Left lung (tissue), 10 donors: ENCODE results near the gene MFGE8. TPM values are rescaled to one million over a fixed set of nuclear protein-coding genes. Genes with fewer than 3 reads are reported as not detected.

Source experiments
- ATAC-seq: fragments of 200-7000 bp; cut with Tn5 transposase; one replicate; pipeline ENCODE4 v1.9.1; 2020; ENCODE audit warnings: moderate library complexity
- DNase-seq, 4 donors: peaks; one replicate each; pipeline ENCODE4 v3.0.0-alpha.2; 2013 to 2020
- H3K27ac ChIP-seq, 2 donors: fragments of 200-600 bp; sonication (generic) in 1 of 2; one replicate each; pipeline versions ENCODE4 v1.5.0 to v1.8.0; 2020 to 2021
- H3K27me3 ChIP-seq, 2 donors: fragments of 200-600 bp; sonication (generic) in 1 of 2; one replicate each; pipeline versions ENCODE4 v1.5.0 to v1.8.0; 2020 to 2021
- H3K36me3 ChIP-seq, 2 donors: fragments of 200-600 bp; sonication (generic) in 1 of 2; one replicate each; pipeline versions ENCODE4 v1.5.0 to v1.8.0; 2020 to 2021
- H3K4me1 ChIP-seq, 2 donors: fragments of 200-600 bp; one replicate each; pipeline ENCODE4 v1.8.0; 2021
- H3K4me3 ChIP-seq, 2 donors: fragments of 200-600 bp; sonication (generic) in 1 of 2; one replicate each; pipeline versions ENCODE4 v1.5.0 to v1.8.0; 2020 to 2021; ENCODE audit warnings: mild to moderate bottlenecking in 1 of 2
- H3K9me3 ChIP-seq, 2 donors: fragments of 200-600 bp; sonication (generic) in 1 of 2; one replicate each; pipeline versions ENCODE4 v1.5.0 to v1.8.0; 2020 to 2021
- CTCF ChIP-seq, 2 donors: fragments of 200-600 bp; sonication (generic) in 1 of 2; IDR thresholded peaks; one replicate each; pipeline versions ENCODE4 v1.5.0 to v1.8.0; 2021; ENCODE audit warnings: antibody characterized with exemption in 2 of 2
- intact Hi-C, 2 donors: fragments of 100-400 bp; cut with DNase I; formaldehyde crosslinking; loops; one replicate each; pipeline versions ENCODE4 v1.11.2 to v1.14.2; 2022
- polyA plus RNA-seq, 6 donors: library from polyadenylated mRNA; unstranded; fragments of 120-200 nt; gene quantifications; one replicate each; pipeline ENCODE4 v1.2.1, GENCODE V29; 2013; ENCODE audit not compliant: insufficient read length in 6 of 6
- total RNA-seq, 2 donors: library from RNA; stranded (reverse); fragmentation: NEBNext Ultra II Directional; extraction: Animal tissue kit (Norgen Biotek cat#: 25700); gene quantifications; one replicate each; pipeline ENCODE4 v1.2.1, GENCODE V29; 2021
- donor health status: DM: no; HTN: yes; CAD: no.
- donor health status: DM: no; HTN: no; CAD: no.

MFGE8 gene
- total and polyA plus RNA-seq, 8 donors = 103 to 150 (median 133) TPM

GRCh38 chr15:88917760-88918159 is 4.6 kb upstream of the MFGE8 start:
- TF ChIP-seq CTCF (IDR thresholded peaks at IDR 0.05) = no peak
- no peak for DNase-seq
- no peak for ATAC-seq
- no peak overlapping the region for H3K27ac ChIP-seq
- H3K9me3 ChIP-seq = no peaks in the 10 kb centered on the region
- no peaks in the 10 kb centered on the region for H3K36me3 ChIP-seq
- H3K4me3 ChIP-seq = no peak overlapping the region
- H3K4me1 ChIP-seq = peaks cover 6 to 26% of the 10 kb centered on the region in 2 donors
- intact Hi-C loops = no loop called here
- H3K27me3 ChIP-seq = peaks cover 0 to 12% of the 10 kb centered on the region in 2 donors

GRCh38 chr15:88915354-88915753 is 2.2 kb upstream of the MFGE8 start:
- intact Hi-C loops = no loop called here
- H3K36me3 ChIP-seq = no peaks in the 10 kb centered on the region
- no peak for DNase-seq

GRCh38 chr15:88913850-88914169 is 631 bp upstream of the MFGE8 start:
- Histone ChIP-seq H3K9me3 (no peaks in the 10 kb centered on the region), H3K27ac (no peak overlapping the region), H3K27me3 (peaks cover 0 to 13% of the 10 kb centered on the region in 2 donors), H3K4me3 (peak overlapping the region; percentile 72 to 76), H3K4me1 (peaks cover 4 to 40% of the 10 kb centered on the region in 2 donors), H3K36me3 (peaks cover 0 to 4% of the 10 kb centered on the region in 2 donors)
- intact Hi-C loops = no loop called here
- DNase-seq (no peak), ATAC-seq (no peak)
- no peak for TF ChIP-seq CTCF (IDR thresholded peaks at IDR 0.05)

More at GRCh38 chr15:88915354-88915753, 2.2 kb upstream of the MFGE8 start:
- Histone ChIP-seq H3K4me3 (no peak overlapping the region), H3K27ac (no peak overlapping the region), H3K4me1 (peaks cover 6 to 44% of the 10 kb centered on the region in 2 donors), H3K9me3 (no peaks in the 10 kb centered on the region), H3K27me3 (peaks cover 0 to 18% of the 10 kb centered on the region in 2 donors)
- no peak for TF ChIP-seq CTCF (IDR thresholded peaks at IDR 0.05)
- no peak for ATAC-seq

GRCh38 chr15:88912500-88912921 is 668 bp downstream of the MFGE8 start:
- H3K27ac ChIP-seq = peak overlapping the region; percentile 31 to 69
- peaks cover 0 to 7% of the 10 kb centered on the region in 2 donors for H3K36me3 ChIP-seq
- peaks cover 0 to 13% of the 10 kb centered on the region in 2 donors for H3K27me3 ChIP-seq
- peak overlapping the region; percentile 72 to 76 for H3K4me3 ChIP-seq
- intact Hi-C loops = no loop called here
- TF ChIP-seq CTCF (IDR thresholded peaks at IDR 0.05) = no peak
- peaks cover 0 to 29% of the 10 kb centered on the region in 2 donors for H3K4me1 ChIP-seq
- no peaks in the 10 kb centered on the region for H3K9me3 ChIP-seq
- ATAC-seq (peak; percentile 36), DNase-seq (peak in 2 of 4 donors; percentile 29 to 77)

- Histone ChIP-seq H3K36me3 (peaks cover 0 to 14% of the 10 kb centered on the region in 2 donors), H3K4me1 (peaks cover 0 to 29% of the 10 kb centered on the region in 2 donors), H3K27me3 (peaks cover 0 to 13% of the 10 kb centered on the region in 2 donors), H3K27ac (no peak overlapping the region), H3K9me3 (no peaks in the 10 kb centered on the region), H3K4me3 (peak overlapping the region in 1 of 2 donors; percentile 72)
- intact Hi-C loops = no loop called here
- ATAC-seq (peak; percentile 73), DNase-seq (peak in 3 of 4 donors; percentile 34 to 66 (median 53))
- TF ChIP-seq CTCF (IDR thresholded peaks at IDR 0.05) = no peak
Measured at GRCh38 chr15:88911766-88912118, 1.4 kb downstream of the MFGE8 start.
